K562 (cell line): ENCODE results near the gene TMTC2. TPM values are rescaled to one million over a fixed set of nuclear protein-coding genes. Genes with fewer than 3 reads are reported as not detected.
A peak's percentile ranks its signal among the peaks of the same experiment; 100 is the strongest.

Source experiments
- ATAC-seq: fragments of 200-7000 bp; cut with Tn5 transposase; 3 replicates; pipeline ENCODE4 v1.9.1; 2020; ENCODE audit warnings: moderate library complexity
- BruUV-seq: library from RNA; stranded (reverse); fragments of 400-500 nt; replicated peaks from 2 replicates; lab custom pipeline; 2021; lab: Mats Ljungman, UMichigan
- CTCF ChIA-PET: fragments of 300-600 bp; formaldehyde crosslinking; extraction: SDS; loops from one replicate; lab custom pipeline; 2021; ENCODE audit warnings: low intra/inter-chr PET ratio; lab: Yijun Ruan, JAX
- POLR2A ChIA-PET: fragments of 300-600, 350-650 bp; sonication (Branson Sonifier 250); formaldehyde crosslinking; extraction: SDS; loops from one replicate; lab custom pipeline; 2021; ENCODE audit warnings: antibody characterized with exemption, inconsistent platforms; lab: Yijun Ruan, JAX
- DNase-seq, 4 experiments: peaks; one replicate each; pipeline versions ENCODE4 v3.0.0 to v3.0.0-alpha.2; 2011 to 2018; ENCODE audit warnings: low spot score in 3 of 4, mixed read lengths in 3 of 4; ENCODE audit errors: extremely low read depth in 1 of 4
- FAIRE-seq: peaks from 2 replicates; lab custom pipeline; 2011; peaks lifted over from hg19 to GRCh38; lab: Jason Lieb, UNC
- H2AFZ ChIP-seq: 2 replicates; pipeline ENCODE4 v1.6.0; 2011; ENCODE audit warnings: low read depth, low read length, control low read depth, inconsistent platforms
- H3K27ac ChIP-seq: fragments of 200-600 bp; 3 replicates; pipeline ENCODE4 v1.8.0; 2011; ENCODE audit warnings: low read depth, mild to moderate bottlenecking, control low read depth, inconsistent platforms, low read length, moderate library complexity, mixed read lengths; ENCODE audit errors: extremely low read depth
- H3K27me3 ChIP-seq, 2 experiments: fragments of 300-600 bp in 1 of 2; 2 replicates in 1 of 2; 3 replicates in 1 of 2; pipeline versions ENCODE4 v1.6.0 to v1.8.0; 2011; ENCODE audit warnings: inconsistent platforms in 2 of 2, low read length in 2 of 2, mild to moderate bottlenecking in 1 of 2, mixed read lengths in 1 of 2, moderate library complexity in 1 of 2; ENCODE audit not compliant: control insufficient read depth in 2 of 2, insufficient read depth in 2 of 2
- H3K36me3 ChIP-seq: fragments of 300-600 bp; 3 replicates; pipeline ENCODE4 v1.8.0; 2011; ENCODE audit warnings: mild to moderate bottlenecking, low read length, inconsistent platforms; ENCODE audit not compliant: control insufficient read depth, insufficient read depth
- H3K4me1 ChIP-seq, 2 experiments: fragments of 200-600 bp in 1 of 2; replicated peaks in 1 of 2; 2 replicates in 1 of 2; 3 replicates in 1 of 2; pipeline versions ENCODE4 v1.5.1 to v1.8.0; 2011; ENCODE audit warnings: inconsistent platforms in 2 of 2, low read length in 2 of 2, mild to moderate bottlenecking in 1 of 2, mixed read lengths in 1 of 2, moderate library complexity in 1 of 2; ENCODE audit not compliant: control insufficient read depth in 2 of 2, insufficient read depth in 2 of 2
- H3K4me2 ChIP-seq: 2 replicates; pipeline ENCODE4 v1.6.1; 2011; ENCODE audit warnings: low read length, control low read depth, inconsistent platforms, mixed read lengths; ENCODE audit not compliant: insufficient read depth
- H3K4me3 ChIP-seq: fragments of 200-600 bp; sonication (generic), shearing (Covaris generic); 2 replicates; pipeline ENCODE4 v1.5.1; 2016; ENCODE audit warnings: control low read depth, inconsistent platforms
- H3K79me2 ChIP-seq: fragments of 200-600 bp; 3 replicates; pipeline ENCODE4 v1.8.0; 2011; ENCODE audit warnings: low read length, inconsistent platforms; ENCODE audit not compliant: control insufficient read depth, insufficient read depth
- H3K9ac ChIP-seq, 2 experiments: 2 replicates each; pipeline versions ENCODE4 v1.6.0 to v1.6.1; 2011; ENCODE audit warnings: low read depth in 2 of 2, low read length in 2 of 2, control low read depth in 1 of 2, inconsistent platforms in 1 of 2, mild to moderate bottlenecking in 1 of 2, mixed read lengths in 1 of 2; ENCODE audit not compliant: insufficient read depth in 1 of 2
- H3K9me1 ChIP-seq: one replicate; pipeline ENCODE4 v1.6.0; 2011; ENCODE audit warnings: inconsistent platforms, mild to moderate bottlenecking, low read length, moderate library complexity; ENCODE audit not compliant: control insufficient read depth, insufficient read depth
- H3K9me3 ChIP-seq: replicated peaks from 2 replicates; pipeline ENCODE4 v1.5.1; 2011; ENCODE audit warnings: low read depth, low read length, inconsistent platforms; ENCODE audit not compliant: control insufficient read depth, insufficient read depth
- H4K20me1 ChIP-seq: replicated peaks from 2 replicates; pipeline ENCODE4 v1.6.1; 2011; ENCODE audit warnings: low read length, inconsistent platforms, mixed read lengths; ENCODE audit not compliant: control insufficient read depth, insufficient read depth
- ATF1 ChIP-seq, 2 experiments: fragments of 450-650 bp in 1 of 2; IDR thresholded peaks; 2 replicates each; pipeline ENCODE4 v1.6.1; 2016; ENCODE audit warnings: missing compliant biosample characterization in 1 of 2, missing genetic modification characterization in 1 of 2
- CBX1 ChIP-seq: sonication (generic); IDR thresholded peaks from 2 replicates; pipeline ENCODE4 v1.6.1; 2016; ENCODE audit warnings: antibody characterized with exemption, low read depth, mild to moderate bottlenecking
- CEBPG ChIP-seq, 3 experiments: fragments of 200-800 bp in 1 of 3; sonication (Bioruptor generic) in 1 of 3; sonication (generic) in 1 of 3; formaldehyde crosslinking in 1 of 3; IDR thresholded peaks in 2 of 3; conservative IDR thresholded peaks in 1 of 3; 2 replicates each; pipeline versions ENCODE4 v1.6.1 to v1.8.0; 2016 to 2022; ENCODE audit warnings: missing compliant biosample characterization in 2 of 3, missing genetic modification characterization in 2 of 3, mild to moderate bottlenecking in 1 of 3, missing genetic modification reagents in 1 of 3
- ERF ChIP-seq: fragments of 450-650 bp; formaldehyde crosslinking; IDR thresholded peaks from 2 replicates; pipeline ENCODE4 v1.4.0; 2020; ENCODE audit warnings: mild to moderate bottlenecking, mixed read lengths
- FOXA3 ChIP-seq, 2 experiments: fragments of 450-650 bp in 1 of 2; sonication (generic) in 1 of 2; formaldehyde crosslinking; IDR thresholded peaks in 1 of 2; conservative IDR thresholded peaks in 1 of 2; 2 replicates each; pipeline versions ENCODE4 v1.4.0 to v1.8.0; 2020 to 2022; ENCODE audit warnings: mild to moderate bottlenecking in 2 of 2, missing genetic modification reagents in 1 of 2
- FUS ChIP-seq: fragments of 200-400 bp; formaldehyde crosslinking; optimal IDR thresholded peaks from 2 replicates; pipeline ENCODE3; 2017; ENCODE audit warnings: low read depth, low read length
- HMG20B ChIP-seq: fragments of 250-450 bp; sonication (Bioruptor Pico); IDR thresholded peaks from 2 replicates; pipeline ENCODE4 v1.5.0; 2021; ENCODE audit warnings: mild to moderate bottlenecking
- MBD2 ChIP-seq: sonication (generic); IDR thresholded peaks from 2 replicates; pipeline ENCODE4 v1.6.1; 2016; ENCODE audit warnings: low read depth, borderline replicate concordance
- MEF2D ChIP-seq: conservative IDR thresholded peaks from 2 replicates; pipeline ENCODE4 v1.6.1; 2016; ENCODE audit warnings: low read depth, missing genetic modification characterization, missing compliant biosample characterization
- PPARD ChIP-seq: fragments of 250-450 bp; sonication (Bioruptor Pico); IDR thresholded peaks from 2 replicates; pipeline ENCODE4 v1.8.0; 2022; ENCODE audit warnings: inconsistent platforms, mild to moderate bottlenecking, moderate library complexity
- RAD21 ChIP-seq, 2 experiments: fragments of 250-450 bp in 1 of 2; fragments of 450-650 bp in 1 of 2; sonication (Bioruptor Pico) in 1 of 2; formaldehyde crosslinking in 1 of 2; IDR thresholded peaks in 1 of 2; conservative IDR thresholded peaks in 1 of 2; 2 replicates each; pipeline versions ENCODE4 v1.4.0 to v1.8.0; 2020 to 2022; ENCODE audit warnings: mild to moderate bottlenecking in 2 of 2, moderate library complexity in 1 of 2
- SMAD1 ChIP-seq: fragments of 150-350 bp; IDR thresholded peaks from 2 replicates; pipeline ENCODE4 v1.6.1; 2014; ENCODE audit warnings: low read length, low read depth; ENCODE audit not compliant: partially characterized antibody
- SMC3 ChIP-seq: conservative IDR thresholded peaks from 2 replicates; pipeline ENCODE4 v1.6.1; 2011; ENCODE audit warnings: low read depth, low read length, improper control_type of control experiment; ENCODE audit not compliant: insufficient read depth
- TFAM ChIP-seq: fragments of 250-450 bp; sonication (Bioruptor Pico); conservative IDR thresholded peaks from 2 replicates; pipeline ENCODE4 v1.5.0; 2021; ENCODE audit warnings: mild to moderate bottlenecking, moderate library complexity
- TRIM24 ChIP-seq, 2 experiments: fragments of 450-650 bp; IDR thresholded peaks; 2 replicates each; pipeline ENCODE4 v1.6.1; 2016
- ZNF717 ChIP-seq: fragments of 250-450 bp; sonication (Bioruptor Pico); IDR thresholded peaks from 2 replicates; pipeline ENCODE4 v1.5.0; 2021
- ZNF780A ChIP-seq: fragments of 250-450 bp; sonication (Bioruptor Pico); IDR thresholded peaks from 2 replicates; pipeline ENCODE4 v1.5.0; 2021; ENCODE audit warnings: mild to moderate bottlenecking
- ZNF830 ChIP-seq: fragments of 250-450 bp; sonication (Bioruptor Pico); IDR thresholded peaks from 2 replicates; pipeline ENCODE4 v1.5.0; 2021; ENCODE audit warnings: mild to moderate bottlenecking
- WGBS: fragments of 100-300 bp; shearing (Covaris generic); methylation state at CpG from one replicate; pipeline ENCODE4 v1.1.6; 2016; ENCODE audit warnings: low coverage, mixed read lengths; ENCODE audit not compliant: insufficient coverage; ENCODE audit errors: missing lambda C conversion rate; 5-methylcytosine and 5-hydroxymethylcytosine counted together
- in situ Hi-C: fragments of 300-500 bp; cut with MboI; formaldehyde crosslinking; loops from 4 replicates; pipeline ENCODE4 v1.15.0; 2018; ENCODE audit warnings: inconsistent platforms, mixed read lengths
- intact Hi-C: fragments of 100-400 bp; cut with micrococcal nuclease; formaldehyde crosslinking; loops from 2 replicates; pipeline ENCODE4 v1.14.2; 2022
- polyA plus RNA-seq, 8 experiments: library from polyadenylated mRNA; depleted of rRNA in 4 of 8; stranded (reverse) in 5 of 8; unstranded in 3 of 8; fragments of >200 nt; fragmentation: Nextera tagmentation in 2 of 8; fragmentation: Illumina TruSeq in 1 of 8; extraction: Ambion mirVana in 2 of 8; extraction: Trizol in 1 of 8; gene quantifications; 2 replicates each; pipeline versions ENCODE4 v1.2.1 to v1.2.3, GENCODE V29; 2011 to 2014; ENCODE audit warnings: inconsistent platforms in 1 of 8, missing spikeins in 1 of 8
- total RNA-seq, 7 experiments: library from RNA; depleted of rRNA in 6 of 7; stranded (reverse); fragments of >200 nt in 6 of 7; fragmentation: Illumina TruSeq in 2 of 7; extraction: Trizol in 2 of 7; gene quantifications; 2 replicates each; pipeline versions ENCODE4 v1.2.1 to v1.2.3, GENCODE V29; 2011 to 2021; ENCODE audit warnings: low replicate concordance in 1 of 7
- TF ChIP-seq, protein P1 (sequence below): fragments of 450-650 bp; IDR thresholded peaks from 2 replicates; pipeline ENCODE4 v1.6.1; 2016
- TF ChIP-seq, protein P2 (sequence below): IDR thresholded peaks from 3 replicates; pipeline ENCODE4 v1.6.1; 2011; ENCODE audit warnings: borderline replicate concordance, mild to moderate bottlenecking; ENCODE audit not compliant: insufficient read length, insufficient read depth

Gene TMTC2
- total and polyA plus RNA-seq, 9 of the 15 experiments (the other 6 are each of a cell fraction or from before 2014, with no cell fraction given) = 0.29 to 1.1 (median 0.55) TPM

DNA sequence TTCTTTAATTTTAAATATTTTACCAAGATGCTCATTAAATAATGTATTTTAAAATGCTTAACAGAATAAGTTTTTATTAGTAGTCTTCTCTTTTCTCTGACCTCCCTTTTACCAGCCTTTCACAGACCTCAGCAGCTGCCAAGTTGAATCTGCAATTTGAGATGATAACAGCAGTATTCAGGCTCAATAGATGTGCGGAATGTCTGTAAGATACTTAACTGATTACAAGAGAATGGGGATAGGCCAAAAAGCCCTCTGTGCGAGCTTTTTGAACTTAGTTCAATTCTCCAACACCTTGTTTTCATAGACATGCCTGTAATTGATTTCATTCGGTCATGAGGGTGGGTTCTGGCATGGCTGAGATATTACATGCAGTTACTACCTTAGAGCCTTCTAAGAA is 277.2 kb downstream of the TMTC2 start:
- 7% methylated on average over 3 of the region's 3 CpGs for WGBS
- DNase-seq = no peak
- H3K36me3 ChIP-seq = no peaks in the 10 kb centered on the region
- H3K27ac ChIP-seq = no peak overlapping the region
- TF ChIP-seq ERF (CRISPR knock-in tag) (no peak), PPARD (no peak), ATF1 (CRISPR knock-in tag; IDR thresholded peaks at IDR 0.05) (no peak), ATF1 (tag; IDR thresholded peaks at IDR 0.05) (no peak), MEF2D (tag) (no peak), MBD2 (no peak), SMC3 (no peak), TRIM24 (IDR thresholded peaks at IDR 0.05) (no peak), CBX1 (no peak), ZNF717 (CRISPR knock-in tag) (no peak), ZNF830 (CRISPR knock-in tag) (no peak), FUS (no peak), FOXA3 (CRISPR knock-in tag; conservative IDR thresholded peaks at IDR 0.05 in 1 of 2, IDR thresholded peaks at IDR 0.05 in 1 of 2) (no peak), HMG20B (CRISPR knock-in tag) (no peak), ZNF780A (CRISPR knock-in tag) (no peak), CEBPG (CRISPR knock-in tag; IDR thresholded peaks at IDR 0.05) (no peak), CEBPG (tag; conservative IDR thresholded peaks at IDR 0.05 in 1 of 2, IDR thresholded peaks at IDR 0.05 in 1 of 2) (no peak), RAD21 (CRISPR knock-in tag; conservative IDR thresholded peaks at IDR 0.05 in 1 of 2, IDR thresholded peaks at IDR 0.05 in 1 of 2) (no peak), TFAM (no peak), SMAD1 (no peak)
- TF ChIP-seq, protein P1, sequence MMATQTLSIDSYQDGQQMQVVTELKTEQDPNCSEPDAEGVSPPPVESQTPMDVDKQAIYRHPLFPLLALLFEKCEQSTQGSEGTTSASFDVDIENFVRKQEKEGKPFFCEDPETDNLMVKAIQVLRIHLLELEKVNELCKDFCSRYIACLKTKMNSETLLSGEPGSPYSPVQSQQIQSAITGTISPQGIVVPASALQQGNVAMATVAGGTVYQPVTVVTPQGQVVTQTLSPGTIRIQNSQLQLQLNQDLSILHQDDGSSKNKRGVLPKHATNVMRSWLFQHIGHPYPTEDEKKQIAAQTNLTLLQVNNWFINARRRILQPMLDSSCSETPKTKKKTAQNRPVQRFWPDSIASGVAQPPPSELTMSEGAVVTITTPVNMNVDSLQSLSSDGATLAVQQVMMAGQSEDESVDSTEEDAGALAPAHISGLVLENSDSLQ = no peak
- TF ChIP-seq, protein P2, sequence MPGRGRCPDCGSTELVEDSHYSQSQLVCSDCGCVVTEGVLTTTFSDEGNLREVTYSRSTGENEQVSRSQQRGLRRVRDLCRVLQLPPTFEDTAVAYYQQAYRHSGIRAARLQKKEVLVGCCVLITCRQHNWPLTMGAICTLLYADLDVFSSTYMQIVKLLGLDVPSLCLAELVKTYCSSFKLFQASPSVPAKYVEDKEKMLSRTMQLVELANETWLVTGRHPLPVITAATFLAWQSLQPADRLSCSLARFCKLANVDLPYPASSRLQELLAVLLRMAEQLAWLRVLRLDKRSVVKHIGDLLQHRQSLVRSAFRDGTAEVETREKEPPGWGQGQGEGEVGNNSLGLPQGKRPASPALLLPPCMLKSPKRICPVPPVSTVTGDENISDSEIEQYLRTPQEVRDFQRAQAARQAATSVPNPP = no peak
- intact Hi-C loops = no loop called here
- no peak overlapping the region for H3K9ac ChIP-seq
- ATAC-seq = no peak
- no peak overlapping the region for H3K4me3 ChIP-seq
- FAIRE-seq = no peak
- H3K79me2 ChIP-seq = no peaks in the 10 kb centered on the region
- no peak overlapping the region for H3K4me2 ChIP-seq
- in situ Hi-C loops = no loop called here
- CTCF ChIA-PET = no interaction called here
- no peaks in the 10 kb centered on the region for H3K9me3 ChIP-seq
- POLR2A ChIA-PET = no interaction called here
- no peaks in the 10 kb centered on the region for H3K27me3 ChIP-seq
- H3K4me1 ChIP-seq = no peaks in the 10 kb centered on the region
- BruUV-seq = no TSS peak
- H2AFZ ChIP-seq = 0 out of 2 replicates have a peak overlapping the region, but pooled peaks have one; percentile 15
- no peaks in the 10 kb centered on the region for H3K9me1 ChIP-seq
- no peaks in the 10 kb centered on the region for H4K20me1 ChIP-seq
